NB4 (cell line): Measurements from ENCODE around the gene COX7C.

ENCODE experiments used
- CTCF ChIP-seq: IDR thresholded peaks from one replicate; pipeline ENCODE4 v1.5.1; 2012; ENCODE audit warnings: low read depth, low read length
- POLR2A ChIP-seq: IDR thresholded peaks from 2 replicates; pipeline ENCODE4 v1.6.1; 2011; ENCODE audit warnings: mild to moderate bottlenecking; ENCODE audit not compliant: insufficient read length; ENCODE audit errors: extremely low read depth

- TF ChIP-seq POLR2A (no peak), CTCF (no peak)
Observed at GRCh38 chr5:86645885-86646284, 28.1 kb downstream of the COX7C start.
